Epithelial cell of esophagus (primary cell): ENCODE data around the gene RFESD.
"Not testable (repeated sequence)": the region's sequence is repeated elsewhere in the genome, so short reads cannot be mapped to it uniquely, and the experiment has no call there.

ENCODE experiments used
- DNase-seq: peaks from one replicate; pipeline ENCODE4 v3.0.0; 2010; ENCODE audit warnings: low read depth
- H3K4me3 ChIP-seq: 2 replicates; pipeline ENCODE4 v1.5.1; 2011; ENCODE audit warnings: mild to moderate bottlenecking, low read length, control low read depth
- TF ChIP-seq, protein P1 (sequence below): IDR thresholded peaks from 2 replicates; pipeline ENCODE4 v1.5.1; 2011; ENCODE audit warnings: low read depth, mild to moderate bottlenecking, low read length, control low read depth, inconsistent platforms; ENCODE audit not compliant: insufficient read depth; ENCODE audit errors: missing control alignments

RFESD gene

DNA sequence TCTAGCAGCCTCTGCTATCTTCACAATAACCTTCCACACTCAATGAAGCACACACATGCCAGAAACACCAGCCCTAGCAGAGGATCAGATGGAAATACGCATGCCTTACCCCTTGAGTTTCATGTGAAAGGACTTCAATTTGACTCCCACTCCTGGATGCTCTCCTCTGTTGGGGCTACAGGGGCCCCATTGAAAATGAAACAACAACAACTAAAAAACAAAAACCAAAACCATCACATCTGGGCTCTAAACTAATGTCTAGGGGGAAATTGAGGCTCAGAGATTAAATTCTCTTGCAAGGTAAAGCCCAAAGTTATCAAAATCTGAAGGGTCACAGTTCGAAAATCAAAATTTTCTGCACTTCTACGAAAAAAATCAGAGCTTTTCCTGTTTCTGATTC is 7.9 kb upstream of the RFESD start:
- TF ChIP-seq, protein P1, sequence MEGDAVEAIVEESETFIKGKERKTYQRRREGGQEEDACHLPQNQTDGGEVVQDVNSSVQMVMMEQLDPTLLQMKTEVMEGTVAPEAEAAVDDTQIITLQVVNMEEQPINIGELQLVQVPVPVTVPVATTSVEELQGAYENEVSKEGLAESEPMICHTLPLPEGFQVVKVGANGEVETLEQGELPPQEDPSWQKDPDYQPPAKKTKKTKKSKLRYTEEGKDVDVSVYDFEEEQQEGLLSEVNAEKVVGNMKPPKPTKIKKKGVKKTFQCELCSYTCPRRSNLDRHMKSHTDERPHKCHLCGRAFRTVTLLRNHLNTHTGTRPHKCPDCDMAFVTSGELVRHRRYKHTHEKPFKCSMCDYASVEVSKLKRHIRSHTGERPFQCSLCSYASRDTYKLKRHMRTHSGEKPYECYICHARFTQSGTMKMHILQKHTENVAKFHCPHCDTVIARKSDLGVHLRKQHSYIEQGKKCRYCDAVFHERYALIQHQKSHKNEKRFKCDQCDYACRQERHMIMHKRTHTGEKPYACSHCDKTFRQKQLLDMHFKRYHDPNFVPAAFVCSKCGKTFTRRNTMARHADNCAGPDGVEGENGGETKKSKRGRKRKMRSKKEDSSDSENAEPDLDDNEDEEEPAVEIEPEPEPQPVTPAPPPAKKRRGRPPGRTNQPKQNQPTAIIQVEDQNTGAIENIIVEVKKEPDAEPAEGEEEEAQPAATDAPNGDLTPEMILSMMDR, result no peak
- H3K4me3 ChIP-seq, result no peak overlapping the region
- no peak for DNase-seq

GRCh38 chr5:95641741-95642220 is 4.8 kb upstream of the RFESD start:
- H3K4me3 ChIP-seq, result no peak overlapping the region
- no peak for DNase-seq
- TF ChIP-seq, protein P1, result no peak

- DNase-seq, result no peak
- no peak overlapping the region for H3K4me3 ChIP-seq
- TF ChIP-seq, protein P1, result no peak
Observed at GRCh38 chr5:95643152-95643551, 3.4 kb upstream of the RFESD start.

GRCh38 chr5:95644351-95645042 is 2.1 kb upstream of the RFESD start:
- peak; percentile 59 for DNase-seq
- no peak overlapping the region for H3K4me3 ChIP-seq
- TF ChIP-seq, protein P1, result peak; percentile 80

- DNase-seq, result not testable (repeated sequence)
- peak overlapping the region; percentile 22 for H3K4me3 ChIP-seq
Observed at GRCh38 chr5:95646226-95646568, 380 bp upstream of the RFESD start.

DNA sequence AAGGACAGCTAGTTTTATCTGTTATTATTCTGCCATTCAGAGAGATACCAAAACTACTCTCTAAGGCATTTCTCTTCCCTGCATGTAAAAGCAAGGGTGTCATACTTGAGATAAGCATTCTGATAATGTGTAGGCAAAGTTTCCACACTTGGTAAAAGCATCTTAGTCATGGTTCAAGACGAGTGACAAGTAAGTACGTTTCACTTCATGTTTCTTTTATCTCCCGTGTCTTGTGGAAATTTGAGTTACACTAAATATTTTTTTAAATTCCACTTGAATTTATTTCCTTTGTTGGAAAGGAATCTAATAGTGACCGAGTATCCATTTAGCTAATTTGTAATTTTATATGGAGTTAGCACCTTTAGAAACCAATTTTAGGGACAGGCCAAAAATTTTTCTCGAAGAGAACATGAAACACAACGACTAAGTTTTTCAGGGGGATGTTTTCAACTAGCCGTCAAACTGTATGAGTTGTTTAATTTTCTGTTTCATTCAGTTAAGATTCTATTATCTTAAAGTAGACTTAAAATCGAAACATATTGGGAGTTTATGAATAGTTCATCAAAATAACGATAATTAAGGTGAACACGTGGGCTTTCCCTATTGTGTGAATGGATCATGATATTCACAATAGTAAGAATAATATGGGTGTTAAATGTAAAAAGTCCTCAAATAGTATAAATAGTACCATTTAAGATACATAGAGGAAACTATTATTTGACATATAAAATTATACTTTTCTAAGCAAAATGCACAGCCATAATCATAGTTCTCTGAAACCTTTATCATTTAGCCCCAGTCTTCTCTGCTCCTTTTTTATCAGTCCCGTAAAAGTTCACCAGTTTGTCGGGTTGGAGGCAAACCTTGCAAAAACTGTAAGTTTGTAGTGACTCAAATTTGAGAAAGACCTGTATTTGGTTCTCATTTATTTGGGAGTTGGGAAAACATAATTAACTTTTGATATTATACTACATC is 1.6 kb downstream of the RFESD start:
- H3K4me3 ChIP-seq, result no peak overlapping the region
- TF ChIP-seq, protein P1, result no peak
- DNase-seq, result peak; percentile 9

DNA sequence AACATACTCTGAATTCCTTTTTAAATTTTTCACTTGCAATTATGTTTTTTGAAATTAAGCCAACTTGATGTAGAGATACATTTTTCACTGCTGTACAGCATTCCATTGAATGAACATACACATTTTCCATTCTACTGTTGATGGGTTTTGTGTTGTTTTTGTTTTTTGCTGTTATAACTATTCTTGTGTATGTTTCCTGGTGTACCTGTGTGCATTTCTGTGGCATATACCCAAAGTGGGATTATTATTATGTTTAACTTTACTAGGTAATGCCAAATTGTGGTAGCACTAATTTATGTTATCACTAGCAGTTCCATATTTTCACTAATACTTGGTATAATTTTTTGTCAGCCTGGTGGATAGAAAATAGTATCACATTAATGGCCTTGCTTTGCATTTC is 2.7 kb downstream of the RFESD start:
- TF ChIP-seq, protein P1, result no peak
- DNase-seq, result no peak

More for the DNA sequence above, 2.7 kb downstream of the RFESD start:
- H3K4me3 ChIP-seq, result no peak overlapping the region
